NCI-H69 (cell line): ENCODE data around the gene CDH23.
A peak's percentile ranks its signal among the peaks of the same experiment; 100 is the strongest.

Experiments
- DNase-seq: peaks from one replicate; lab custom pipeline; 2025; lab: John Stamatoyannopoulos, UW

The CDH23 gene

GRCh38 chr10:71802235-71802634, 405.5 kb downstream of the CDH23 start:
- DNase-seq = no peak

GRCh38 chr10:71802715-71803488, 406.2 kb downstream of the CDH23 start:
- DNase-seq = no peak

- peak; percentile 76 for DNase-seq
Observed at GRCh38 chr10:71804077-71804476, 407.4 kb downstream of the CDH23 start.

GRCh38 chr10:71805776-71806703, 409.3 kb downstream of the CDH23 start:
- DNase-seq = peak; percentile 58

- DNase-seq = no peak
Observed at GRCh38 chr10:71806704-71807556, 410.2 kb downstream of the CDH23 start.

GRCh38 chr10:71807557-71808510, 411.1 kb downstream of the CDH23 start:
- DNase-seq = no peak

- no peak for DNase-seq
Observed at GRCh38 chr10:71809628-71810027, 412.9 kb downstream of the CDH23 start.

- DNase-seq = peak; percentile 2
Observed at GRCh38 chr10:71810048-71810750, 413.5 kb downstream of the CDH23 start.

- DNase-seq = no peak
Observed at GRCh38 chr10:71811351-71811750, 414.6 kb downstream of the CDH23 start.

- peak; percentile 84 for DNase-seq
Observed at GRCh38 chr10:71812016-71812912, 415.5 kb downstream of the CDH23 start.

GRCh38 chr10:71812913-71813590, 416.3 kb downstream of the CDH23 start:
- DNase-seq = peak; percentile 31

- DNase-seq = no peak
Observed at GRCh38 chr10:71814922-71815411, 418.2 kb downstream of the CDH23 start.

GRCh38 chr10:71815515-71816130, 418.9 kb downstream of the CDH23 start:
- no peak for DNase-seq

GRCh38 chr10:71816421-71816851, 419.7 kb downstream of the CDH23 start:
- no peak for DNase-seq

- no peak for DNase-seq
Observed at GRCh38 chr10:71816936-71817618, 420.4 kb downstream of the CDH23 start.

- DNase-seq = no peak
Observed at GRCh38 chr10:71817831-71818655, 421.3 kb downstream of the CDH23 start.
